Activated naive CD4-positive, alpha-beta T cell treated with Interleukin-2 at 50 U/mL for 16 hours (primary cell): ENCODE measurements around the gene EHD1.

Experiments used
- DNase-seq: peaks from one replicate; pipeline ENCODE4 v3.0.0-alpha.2; 2020

EHD1 gene

DNA sequence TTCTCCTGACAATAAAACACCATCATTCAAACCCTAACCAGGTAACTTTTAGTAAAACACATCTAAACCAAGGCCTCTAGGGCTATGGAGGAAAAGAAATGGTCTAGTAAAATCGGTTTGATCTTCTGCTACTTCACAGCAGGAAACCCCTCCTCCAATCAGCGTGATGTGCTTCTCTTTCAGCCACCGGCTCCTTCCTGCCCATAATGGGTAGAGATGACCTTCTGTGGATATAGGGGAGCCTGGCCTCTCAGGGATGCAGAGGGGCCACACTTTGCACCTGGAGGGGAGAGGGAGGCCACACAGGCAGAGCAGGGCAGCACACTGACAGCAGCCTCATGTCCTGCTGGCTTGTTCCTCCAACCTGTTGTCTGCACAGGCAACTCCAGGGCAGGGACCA, 6.9 kb downstream of the EHD1 start:
- no peak for DNase-seq

DNA sequence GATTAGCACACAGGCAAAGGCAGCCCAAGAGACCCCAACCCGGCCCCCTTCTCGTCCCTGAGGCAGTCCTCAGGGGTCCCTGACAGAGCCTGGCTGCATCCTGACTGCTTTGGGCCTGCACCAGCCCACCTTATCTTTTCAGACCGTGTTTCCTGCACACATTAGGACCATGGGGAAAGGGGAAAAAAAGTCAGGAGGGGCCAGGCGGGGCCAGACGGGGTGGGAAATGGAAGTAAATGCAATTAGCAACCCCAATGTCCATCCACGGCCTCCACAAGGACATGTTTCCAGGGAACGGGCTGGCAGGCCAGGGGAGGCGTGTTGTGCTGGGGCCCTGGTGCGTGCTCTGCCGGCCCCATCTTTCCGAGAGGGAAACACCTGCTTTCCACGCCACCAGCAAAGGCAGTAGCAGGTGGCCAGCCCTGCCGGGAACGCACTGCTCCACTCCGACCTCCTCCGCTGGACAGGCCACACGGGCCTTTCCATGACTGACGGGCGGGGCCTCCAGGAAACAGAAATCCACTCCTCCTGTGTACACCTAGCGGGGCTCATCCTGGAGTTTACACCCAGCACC, 7.4 kb downstream of the EHD1 start:
- DNase-seq = no peak

DNA sequence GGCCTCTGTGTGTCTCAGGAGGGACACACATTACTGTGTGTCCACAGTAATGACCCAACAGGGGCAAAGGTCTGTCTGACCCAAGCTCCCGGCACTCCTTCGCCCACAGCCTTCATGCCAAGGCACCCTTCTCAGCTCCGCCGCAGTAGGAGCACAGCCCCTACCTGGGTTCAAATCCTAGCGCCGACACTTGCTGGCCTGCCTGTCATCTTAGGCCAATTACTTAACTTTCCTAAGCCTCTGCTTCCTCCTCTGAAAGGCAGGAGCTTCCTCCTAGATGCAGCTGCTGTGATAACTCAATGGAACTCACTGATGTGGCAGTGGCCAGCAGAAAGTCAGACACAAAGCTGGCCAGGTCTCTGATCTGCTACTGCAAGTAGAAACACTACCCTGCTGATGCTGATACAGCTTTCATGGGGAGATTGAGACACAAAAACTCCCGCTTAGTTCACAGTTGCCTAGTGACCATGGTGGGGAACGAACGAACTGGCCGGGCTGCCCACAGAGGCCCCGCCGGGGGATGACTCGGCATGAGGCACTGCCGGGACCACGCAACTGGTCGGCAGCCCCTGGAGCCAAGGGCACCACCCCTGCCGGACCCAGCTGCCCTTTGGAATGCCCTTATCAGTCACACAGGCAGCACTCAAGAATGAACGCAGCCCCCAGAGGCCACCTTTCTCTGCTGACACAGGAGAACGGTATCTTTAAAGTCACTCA, 8.1 kb downstream of the EHD1 start:
- DNase-seq = no peak

DNA sequence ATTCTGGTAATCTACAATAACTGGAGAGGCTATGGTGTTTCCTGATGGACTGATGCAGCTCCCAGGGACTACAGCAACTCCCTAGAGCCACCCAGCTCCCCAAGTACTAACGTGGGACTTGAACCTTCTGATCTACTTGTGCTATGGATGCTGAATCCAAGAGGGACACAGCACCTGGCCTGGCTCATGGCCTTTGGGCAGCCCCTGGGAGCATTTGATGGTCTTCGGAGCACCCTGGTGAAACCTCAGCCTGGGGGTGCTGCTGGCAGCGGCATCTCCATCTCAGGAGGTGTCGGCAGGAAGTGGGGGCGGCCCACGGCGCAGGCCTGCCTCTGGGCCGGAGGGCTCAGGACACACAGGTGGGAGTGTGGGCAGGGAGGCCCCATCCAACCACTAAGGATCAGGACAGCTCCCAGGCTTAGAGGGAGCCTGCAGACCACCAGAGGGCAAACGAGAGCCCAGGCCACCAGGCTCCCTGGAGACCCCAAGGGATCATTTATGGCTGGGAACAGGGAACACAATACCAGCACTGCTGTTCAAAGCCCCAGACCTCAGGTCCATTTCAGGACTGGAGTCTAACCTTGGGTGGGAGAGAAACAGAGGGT, 8.7 kb downstream of the EHD1 start:
- DNase-seq = no peak

DNA sequence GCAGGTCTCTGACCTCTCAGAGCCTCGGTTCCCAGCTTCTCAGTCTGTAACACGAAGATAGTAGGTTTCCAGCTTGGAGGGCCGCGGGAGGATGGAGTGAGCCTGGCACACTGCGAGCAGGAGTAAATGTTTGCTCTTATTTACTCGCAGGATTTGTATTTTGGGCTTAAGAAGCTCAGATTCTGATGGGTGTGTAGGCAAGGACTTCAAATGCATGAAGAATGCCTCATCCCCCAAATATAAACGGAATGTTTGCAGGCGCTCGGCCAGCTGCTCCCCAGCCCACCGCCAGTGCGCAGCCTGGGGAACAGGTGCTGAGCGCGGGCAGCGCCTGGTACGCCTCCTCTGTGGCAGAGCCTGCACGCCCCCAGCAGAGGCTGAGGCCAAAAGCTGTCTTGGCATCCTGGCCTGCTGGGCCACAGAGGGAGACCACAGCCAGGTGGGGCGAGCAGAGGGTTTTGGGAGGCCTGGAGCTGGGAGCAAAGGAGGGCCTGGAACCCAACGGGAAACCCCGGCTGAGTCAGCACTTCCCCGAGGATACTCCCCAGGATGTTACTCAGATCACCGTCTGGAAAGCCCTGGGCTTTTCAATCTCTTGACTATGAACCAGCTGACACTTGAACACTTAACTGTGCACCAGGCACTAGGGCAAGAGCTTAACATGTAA, 9.4 kb downstream of the EHD1 start:
- peak; percentile 50 for DNase-seq

- peak; percentile 37 for DNase-seq
Observed at GRCh38 chr11:64867748-64868462, 10.5 kb downstream of the EHD1 start.

DNA sequence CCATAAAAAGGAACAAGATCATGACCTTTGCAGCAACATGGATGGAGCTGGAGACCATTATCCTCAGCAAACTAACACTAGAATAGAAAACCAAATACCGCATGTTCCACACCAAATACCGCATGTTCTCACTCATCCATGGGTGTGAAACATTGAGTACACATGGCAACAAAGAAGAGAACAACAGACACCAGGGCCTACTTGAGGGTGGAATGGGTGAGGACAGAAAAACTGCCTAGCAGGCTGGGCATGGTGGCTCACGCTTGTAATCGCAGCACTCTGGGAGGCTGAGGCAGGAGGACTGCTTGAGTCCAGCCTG, 12.3 kb downstream of the EHD1 start:
- DNase-seq = no peak

GRCh38 chr11:64865286-64866172, 12.9 kb downstream of the EHD1 start:
- DNase-seq = peak; percentile 65

GRCh38 chr11:64864473-64865285, 13.7 kb downstream of the EHD1 start:
- DNase-seq = peak; percentile 72

- no peak for DNase-seq
Observed at GRCh38 chr11:64864135-64864472, 14.3 kb downstream of the EHD1 start.

DNA sequence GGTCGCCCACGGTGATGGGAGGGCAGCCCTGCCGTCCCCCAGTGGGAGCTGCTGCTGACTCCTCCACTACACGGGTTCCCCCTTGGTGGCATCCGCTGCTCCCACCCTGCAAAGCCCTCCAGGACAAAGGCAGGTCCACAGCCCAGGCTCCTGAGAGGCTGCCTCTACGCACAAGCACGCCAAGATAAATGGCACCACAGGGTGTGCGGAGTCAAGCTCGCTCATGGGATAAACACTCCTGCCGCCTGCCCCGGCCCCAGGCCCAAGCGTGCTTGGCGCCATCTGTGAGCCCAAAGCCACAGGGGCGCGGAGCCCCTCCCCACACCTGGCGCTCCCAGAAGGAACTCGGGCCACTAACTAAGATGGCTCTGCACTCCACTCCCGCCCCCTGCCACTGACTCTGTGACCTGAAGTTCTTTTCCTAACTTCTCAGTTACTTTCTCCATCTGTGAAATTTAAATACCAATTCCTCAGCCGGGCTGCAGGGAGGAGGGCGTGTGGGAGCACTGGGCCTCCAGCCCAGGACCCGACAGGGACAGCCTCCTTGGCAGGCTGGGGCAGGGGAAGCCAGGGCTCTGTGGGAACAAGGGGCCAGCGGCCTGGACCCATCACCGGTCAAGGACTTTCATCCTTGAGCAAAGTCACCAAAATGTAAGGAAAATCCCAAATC, 14.9 kb downstream of the EHD1 start:
- peak; percentile 2 for DNase-seq

- DNase-seq = no peak
Observed at GRCh38 chr11:64862987-64863390, 15.4 kb downstream of the EHD1 start.

DNA sequence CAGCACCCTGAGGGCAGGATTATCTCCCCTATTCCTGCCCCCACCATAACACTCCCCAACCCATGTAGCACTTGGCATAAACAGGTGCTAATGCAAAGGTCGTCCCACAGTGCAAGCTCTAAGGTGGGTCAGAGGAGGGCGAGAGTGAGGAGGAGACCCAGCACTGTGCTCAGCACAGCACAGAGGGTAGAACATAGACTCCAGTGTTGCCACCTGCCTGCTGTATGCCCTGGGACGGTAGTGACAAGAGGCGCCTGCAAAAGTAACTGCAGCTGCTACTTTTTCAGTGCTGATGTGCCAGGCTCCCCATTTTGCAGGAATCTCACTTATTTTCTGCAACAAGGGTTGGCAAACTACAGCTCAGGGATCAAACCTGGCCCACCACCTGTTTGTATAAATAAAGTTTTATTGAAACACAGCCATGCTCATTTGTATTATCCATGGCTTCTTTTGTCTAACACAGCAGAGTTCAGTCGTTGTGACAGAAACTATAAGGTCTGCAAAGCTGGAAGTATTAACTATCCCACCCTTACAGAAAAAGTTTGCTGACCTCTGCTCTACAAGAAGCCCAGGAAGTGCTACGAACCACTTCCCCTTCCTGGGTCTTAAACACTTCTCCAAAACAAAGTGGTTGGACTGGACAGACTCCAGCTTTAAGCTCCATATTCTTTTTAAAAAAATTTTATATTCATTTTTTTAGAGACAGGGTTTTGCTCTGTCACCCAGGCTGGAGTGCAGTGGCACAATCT, 17.0 kb downstream of the EHD1 start:
- no peak for DNase-seq

- peak; percentile 72 for DNase-seq
Observed at GRCh38 chr11:64859542-64860414, 18.6 kb downstream of the EHD1 start.

- peak; percentile 55 for DNase-seq
Observed at GRCh38 chr11:64858467-64859263, 19.8 kb downstream of the EHD1 start.

GRCh38 chr11:64857485-64857884, 20.9 kb downstream of the EHD1 start:
- DNase-seq = no peak

DNA sequence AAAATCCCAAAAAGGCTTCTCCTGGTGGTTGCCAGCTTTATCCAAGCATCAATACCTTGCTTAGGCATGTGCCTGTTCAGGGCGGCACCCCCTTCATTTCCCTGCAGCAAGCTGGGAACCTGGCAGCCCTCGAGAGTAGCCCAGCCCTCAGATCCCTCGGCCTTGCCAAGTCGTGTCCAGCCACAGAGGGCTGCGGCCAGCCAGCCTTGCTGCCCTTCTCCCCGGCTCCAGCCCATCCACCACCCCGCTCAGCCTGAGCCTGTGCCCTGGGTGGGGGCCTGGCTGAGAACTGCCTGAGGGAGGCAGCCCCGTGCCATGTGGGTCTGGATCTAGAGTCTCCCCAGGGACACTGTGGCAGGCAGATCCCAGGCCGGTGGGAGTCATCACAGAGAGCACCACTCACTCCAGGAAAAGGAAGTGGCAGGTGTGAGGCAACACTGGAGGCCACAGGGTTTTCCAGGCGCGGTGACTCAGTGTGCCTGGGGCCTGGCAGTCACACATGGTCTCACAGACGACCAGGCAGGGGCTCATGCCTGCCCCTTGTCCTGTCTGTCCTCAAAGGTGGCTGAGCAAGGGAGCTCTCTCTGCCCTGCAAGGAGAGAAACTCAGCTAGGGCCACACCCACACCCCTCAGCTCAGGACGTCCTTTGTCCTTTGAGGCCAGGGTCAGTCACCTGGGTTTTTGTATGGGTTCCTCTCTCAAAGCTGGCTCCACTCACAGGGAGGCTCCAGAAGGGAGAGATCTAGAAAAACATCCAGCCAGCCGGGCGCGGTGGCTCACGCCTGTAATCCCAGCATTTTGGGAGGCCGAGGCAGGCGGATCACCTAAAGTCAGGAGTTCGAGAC, 21.8 kb downstream of the EHD1 start:
- peak; percentile 60 for DNase-seq
